Measurements from ENCODE around the gene TSC2. TPM values are rescaled to one million over a fixed set of nuclear protein-coding genes. Genes with fewer than 3 reads are reported as not detected.
"Not testable (repeated sequence)": the region's sequence is repeated elsewhere in the genome, so short reads cannot be mapped to it uniquely, and the experiment has no call there.

TSC2 gene
- total and polyA plus RNA-seq, 2 of the 13 experiments (the other 11 are each of a cell fraction or from before 2014, with no cell fraction given): 19.6 to 40.4 TPM

DNA sequence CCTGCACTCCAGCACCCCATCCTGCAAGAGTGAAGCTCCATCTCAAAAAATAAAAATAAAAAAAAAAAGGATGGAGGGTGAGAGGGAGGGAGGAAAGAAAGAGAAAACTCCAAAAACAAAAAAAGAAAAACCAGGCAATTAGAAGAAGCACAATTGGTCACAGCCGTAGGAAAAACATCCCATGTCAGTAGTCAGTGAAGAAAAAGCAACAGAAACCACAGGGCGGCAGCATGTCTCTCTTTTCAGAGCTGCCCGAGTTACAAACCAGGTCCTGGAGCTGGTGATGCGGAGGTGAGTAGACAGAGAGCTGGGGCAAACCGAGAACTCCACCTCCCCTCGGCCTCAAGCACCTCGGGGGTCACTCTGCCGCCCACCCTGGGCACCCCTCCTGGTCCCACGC is 73.5 kb downstream of the TSC2 start:
- H3K27me3 ChIP-seq (ENCODE audit: control insufficient read depth in 1 of 2, insufficient read depth in 2 of 2, low read length in 2 of 2); in situ Hi-C loops (cut with HindIII; ENCODE audit: extremely low pct_ligation_motif_present, low pct_unique_long_range_greater_than_20kb); H3K4me3 ChIP-seq (replicated peaks in 1 of 3; ENCODE audit: insufficient read depth in 1 of 3, low read depth in 2 of 3, low read length in 3 of 3); POLR2A ChIA-PET; H3K36me3 ChIP-seq (replicated peaks in 1 of 2; ENCODE audit: control insufficient read depth in 1 of 2, insufficient read depth in 2 of 2, low read length in 2 of 2); H3K9ac ChIP-seq (ENCODE audit: insufficient read depth, low read depth, low read length); H3K4me2 ChIP-seq (ENCODE audit: low read depth, low read length); H3K9me3 ChIP-seq (ENCODE audit: low read length); BruUV-seq (replicated peaks); H2AFZ ChIP-seq (ENCODE audit: low read length); H3K27ac ChIP-seq (ENCODE audit: extremely low read length, insufficient read depth, low read length); H3K4me1 ChIP-seq (ENCODE audit: insufficient read depth, low read length); FAIRE-seq; intact Hi-C loops (cut with micrococcal nuclease; ENCODE audit: unreplicated experiment); H3K79me2 ChIP-seq (ENCODE audit: insufficient read depth, low read length); H4K20me1 ChIP-seq (ENCODE audit: insufficient read depth, low read length): not testable (repeated sequence)
- CTCF ChIA-PET (ENCODE audit: low intra/inter-chr PET ratio, low total read pairs): interaction anchor here (0.7 kb wide), 1 partner anchor 20 kb away, joined by 3 read pairs; no protein-coding TSS in a partner anchor
- TF ChIP-seq STAG1 (CRISPR knock-in tag; IDR thresholded peaks at IDR 0.05) (peak; percentile 50), SMC3 (IDR thresholded peaks at IDR 0.05; ENCODE audit: low read length) (peak; percentile 31; the same call in 1 of the 2 replicates)
- TF ChIP-seq, protein P1, sequence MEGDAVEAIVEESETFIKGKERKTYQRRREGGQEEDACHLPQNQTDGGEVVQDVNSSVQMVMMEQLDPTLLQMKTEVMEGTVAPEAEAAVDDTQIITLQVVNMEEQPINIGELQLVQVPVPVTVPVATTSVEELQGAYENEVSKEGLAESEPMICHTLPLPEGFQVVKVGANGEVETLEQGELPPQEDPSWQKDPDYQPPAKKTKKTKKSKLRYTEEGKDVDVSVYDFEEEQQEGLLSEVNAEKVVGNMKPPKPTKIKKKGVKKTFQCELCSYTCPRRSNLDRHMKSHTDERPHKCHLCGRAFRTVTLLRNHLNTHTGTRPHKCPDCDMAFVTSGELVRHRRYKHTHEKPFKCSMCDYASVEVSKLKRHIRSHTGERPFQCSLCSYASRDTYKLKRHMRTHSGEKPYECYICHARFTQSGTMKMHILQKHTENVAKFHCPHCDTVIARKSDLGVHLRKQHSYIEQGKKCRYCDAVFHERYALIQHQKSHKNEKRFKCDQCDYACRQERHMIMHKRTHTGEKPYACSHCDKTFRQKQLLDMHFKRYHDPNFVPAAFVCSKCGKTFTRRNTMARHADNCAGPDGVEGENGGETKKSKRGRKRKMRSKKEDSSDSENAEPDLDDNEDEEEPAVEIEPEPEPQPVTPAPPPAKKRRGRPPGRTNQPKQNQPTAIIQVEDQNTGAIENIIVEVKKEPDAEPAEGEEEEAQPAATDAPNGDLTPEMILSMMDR (CRISPR knock-in tag; IDR thresholded peaks at IDR 0.05): peak; percentile 45; the same call in 1 of the 2 replicates
- peak; percentile 51 for ATAC-seq
- WGBS (ENCODE audit: low lambda C conversion rate): 58% methylated on average over 3 of the region's 9 CpGs
- peak; percentile 34 for DNase-seq (ENCODE audit: low spot score)

GRCh38 chr16:2121853-2122252 is 74.1 kb downstream of the TSC2 start:
- intact Hi-C loops (cut with micrococcal nuclease; ENCODE audit: unreplicated experiment): no loop called here

More at GRCh38 chr16:2121853-2122252, 74.1 kb downstream of the TSC2 start:
- in situ Hi-C loops (cut with HindIII; ENCODE audit: extremely low pct_ligation_motif_present, low pct_unique_long_range_greater_than_20kb): no loop called here
- FAIRE-seq (no peak), DNase-seq (ENCODE audit: low spot score) (no peak), ATAC-seq (peak; percentile 12; the same call in 2 of the 3 replicates)
- 98% methylated on average over 8 of the region's 19 CpGs for WGBS (ENCODE audit: low lambda C conversion rate)
- Histone ChIP-seq H3K9me3 (ENCODE audit: low read length) (no peaks in the 10 kb centered on the region), H2AFZ (ENCODE audit: low read length) (no peak overlapping the region), H3K27ac (ENCODE audit: extremely low read length, insufficient read depth, low read length) (no peak overlapping the region), H3K27me3 (ENCODE audit: control insufficient read depth in 1 of 2, insufficient read depth in 2 of 2, low read length in 2 of 2) (no peaks in the 10 kb centered on the region), H3K4me2 (ENCODE audit: low read depth, low read length) (no peak overlapping the region), H4K20me1 (ENCODE audit: insufficient read depth, low read length) (no peaks in the 10 kb centered on the region), H3K4me1 (ENCODE audit: insufficient read depth, low read length) (no peaks in the 10 kb centered on the region), H3K9ac (ENCODE audit: insufficient read depth, low read depth, low read length) (no peak overlapping the region), H3K36me3 (replicated peaks in 1 of 2; ENCODE audit: control insufficient read depth in 1 of 2, insufficient read depth in 2 of 2, low read length in 2 of 2) (no peaks in the 10 kb centered on the region), H3K79me2 (ENCODE audit: insufficient read depth, low read length) (peaks cover 10% of the 10 kb centered on the region), H3K4me3 (replicated peaks in 1 of 3; ENCODE audit: insufficient read depth in 1 of 3, low read depth in 2 of 3, low read length in 3 of 3) (no peak overlapping the region)
- TF ChIP-seq, protein P2, sequence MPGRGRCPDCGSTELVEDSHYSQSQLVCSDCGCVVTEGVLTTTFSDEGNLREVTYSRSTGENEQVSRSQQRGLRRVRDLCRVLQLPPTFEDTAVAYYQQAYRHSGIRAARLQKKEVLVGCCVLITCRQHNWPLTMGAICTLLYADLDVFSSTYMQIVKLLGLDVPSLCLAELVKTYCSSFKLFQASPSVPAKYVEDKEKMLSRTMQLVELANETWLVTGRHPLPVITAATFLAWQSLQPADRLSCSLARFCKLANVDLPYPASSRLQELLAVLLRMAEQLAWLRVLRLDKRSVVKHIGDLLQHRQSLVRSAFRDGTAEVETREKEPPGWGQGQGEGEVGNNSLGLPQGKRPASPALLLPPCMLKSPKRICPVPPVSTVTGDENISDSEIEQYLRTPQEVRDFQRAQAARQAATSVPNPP (CRISPR knock-in tag; IDR thresholded peaks at IDR 0.05): no peak
- no peak for TF ChIP-seq SMAD9 (CRISPR knock-in tag; IDR thresholded peaks at IDR 0.05)
- TF ChIP-seq ZNF143 (CRISPR knock-in tag; IDR thresholded peaks at IDR 0.05): no peak
- peak; percentile 13; the same call in 1 of the 2 replicates for TF ChIP-seq ZNF687 (CRISPR knock-in tag; IDR thresholded peaks at IDR 0.05)
- no peak for TF ChIP-seq NONO (IDR thresholded peaks at IDR 0.05)
- no peak for TF ChIP-seq NONO (CRISPR knock-in tag; conservative IDR thresholded peaks at IDR 0.05)
- ChIA-PET CTCF (ENCODE audit: low intra/inter-chr PET ratio, low total read pairs) (interaction anchor here (0.7 kb wide), 1 partner anchor 19 kb away, joined by 3 read pairs; no protein-coding TSS in a partner anchor), POLR2A (no interaction called here)
- BruUV-seq (replicated peaks): no TSS peak
